ENCODE data around the gene PLCL2. TPM values are rescaled to one million over a fixed set of nuclear protein-coding genes. Genes with fewer than 3 reads are reported as not detected.
"Not testable (repeated sequence)": the region's sequence is repeated elsewhere in the genome, so short reads cannot be mapped to it uniquely, and the experiment has no call there.

The PLCL2 gene
- total RNA-seq, 1 experiment from 2014 or later = 0.51 TPM

DNA sequence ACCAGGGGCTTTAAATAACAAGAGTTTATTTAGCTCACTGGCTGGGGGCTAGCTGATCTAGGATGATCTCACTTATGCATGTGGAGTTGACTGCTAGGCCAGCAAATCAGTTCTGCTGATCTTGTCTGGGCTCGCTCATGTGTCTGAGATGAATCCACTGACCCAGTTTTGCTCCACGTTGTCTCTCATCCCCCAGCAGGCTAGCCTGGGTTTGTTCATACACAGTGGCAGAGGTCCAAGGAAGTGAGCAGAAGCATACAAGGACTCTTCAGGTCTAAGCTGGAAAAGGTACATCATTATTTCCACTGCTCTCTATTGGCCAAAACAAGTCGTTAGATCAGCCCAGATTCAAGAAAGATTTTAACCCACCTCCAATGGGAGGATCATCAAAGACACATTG, 238.0 kb downstream of the PLCL2 start:
- ChIA-PET POLR2A (no interaction called here), CTCF (interaction anchor here (0.8 kb wide), 1 partner anchor 21 kb away, joined by 3 read pairs; no protein-coding TSS in a partner anchor)
- TF ChIP-seq, protein P1, sequence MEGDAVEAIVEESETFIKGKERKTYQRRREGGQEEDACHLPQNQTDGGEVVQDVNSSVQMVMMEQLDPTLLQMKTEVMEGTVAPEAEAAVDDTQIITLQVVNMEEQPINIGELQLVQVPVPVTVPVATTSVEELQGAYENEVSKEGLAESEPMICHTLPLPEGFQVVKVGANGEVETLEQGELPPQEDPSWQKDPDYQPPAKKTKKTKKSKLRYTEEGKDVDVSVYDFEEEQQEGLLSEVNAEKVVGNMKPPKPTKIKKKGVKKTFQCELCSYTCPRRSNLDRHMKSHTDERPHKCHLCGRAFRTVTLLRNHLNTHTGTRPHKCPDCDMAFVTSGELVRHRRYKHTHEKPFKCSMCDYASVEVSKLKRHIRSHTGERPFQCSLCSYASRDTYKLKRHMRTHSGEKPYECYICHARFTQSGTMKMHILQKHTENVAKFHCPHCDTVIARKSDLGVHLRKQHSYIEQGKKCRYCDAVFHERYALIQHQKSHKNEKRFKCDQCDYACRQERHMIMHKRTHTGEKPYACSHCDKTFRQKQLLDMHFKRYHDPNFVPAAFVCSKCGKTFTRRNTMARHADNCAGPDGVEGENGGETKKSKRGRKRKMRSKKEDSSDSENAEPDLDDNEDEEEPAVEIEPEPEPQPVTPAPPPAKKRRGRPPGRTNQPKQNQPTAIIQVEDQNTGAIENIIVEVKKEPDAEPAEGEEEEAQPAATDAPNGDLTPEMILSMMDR (IDR thresholded peaks at IDR 0.05; ENCODE audit: unreplicated experiment) = no peak
- BruUV-seq (replicated peaks) = no TSS peak
- H3K4me3 Mint-ChIP-seq (ENCODE audit: unreplicated experiment) = no peak overlapping the region
- DNase-seq (ENCODE audit: unreplicated experiment) = no peak
- H3K36me3 Mint-ChIP-seq (ENCODE audit: insufficient read depth, unreplicated experiment) = no peaks in the 10 kb centered on the region
- H3K27me3 Mint-ChIP-seq (ENCODE audit: insufficient read depth, unreplicated experiment) = no peaks in the 10 kb centered on the region
- no peaks in the 10 kb centered on the region for H3K4me1 Mint-ChIP-seq (ENCODE audit: insufficient read depth, unreplicated experiment)
- H3K27ac Mint-ChIP-seq (ENCODE audit: low read depth, unreplicated experiment) = no peak overlapping the region
- peaks cover 3% of the 10 kb centered on the region for H3K9me3 Mint-ChIP-seq (ENCODE audit: unreplicated experiment)
- intact Hi-C loops (cut with micrococcal nuclease) = no loop called here

DNA sequence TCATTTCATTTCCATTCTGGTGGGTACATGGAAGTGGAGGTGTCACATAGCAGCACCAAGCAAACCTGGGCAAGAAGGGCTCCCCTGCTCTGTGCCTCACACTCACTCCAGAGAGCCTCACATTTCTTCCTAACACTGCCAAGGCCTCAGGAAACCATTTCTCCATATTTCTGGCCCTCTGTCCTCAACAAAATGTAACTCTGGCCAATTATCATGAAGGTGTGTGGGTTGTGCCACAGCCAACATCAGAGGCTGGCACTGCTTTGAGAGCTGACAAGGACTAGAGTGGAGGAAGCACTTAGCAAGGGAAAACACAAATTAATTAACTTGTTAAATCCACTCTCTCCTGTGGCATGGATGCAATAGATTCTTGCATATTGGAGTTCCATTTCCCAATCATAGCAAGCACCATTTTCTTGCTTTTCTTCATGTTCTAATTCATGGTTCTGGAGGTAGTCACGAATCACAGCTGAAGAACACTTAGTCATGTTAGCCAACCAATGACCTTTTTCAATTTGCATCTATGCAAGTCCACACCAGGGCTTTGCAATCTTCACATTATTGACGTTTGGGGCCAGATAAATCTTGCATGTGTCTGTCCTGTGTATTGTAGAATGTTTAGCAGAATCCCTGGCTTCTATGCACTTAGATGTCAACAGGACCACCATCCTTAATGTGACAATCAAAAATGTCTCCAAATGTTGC, 241.1 kb downstream of the PLCL2 start:
- intact Hi-C loops (cut with micrococcal nuclease) = no loop called here
- no peaks in the 10 kb centered on the region for H3K27me3 Mint-ChIP-seq (ENCODE audit: insufficient read depth, unreplicated experiment)
- H3K36me3 Mint-ChIP-seq (ENCODE audit: insufficient read depth, unreplicated experiment) = no peaks in the 10 kb centered on the region
- ChIA-PET POLR2A (interaction anchor here (0.6 to 0.7 kb wide), 2 partner anchors 65 to 86 kb away, joined by 3 read pairs; no protein-coding TSS in a partner anchor), CTCF (interaction anchor here (0.7 kb wide), 2 partner anchors 141 to 855 kb away, joined by 3 to 4 read pairs; no protein-coding TSS in a partner anchor)
- BruUV-seq (replicated peaks) = no TSS peak
- H3K9me3 Mint-ChIP-seq (ENCODE audit: unreplicated experiment) = no peaks in the 10 kb centered on the region
- H3K4me3 Mint-ChIP-seq (ENCODE audit: unreplicated experiment) = no peak overlapping the region
- no peak overlapping the region for H3K27ac Mint-ChIP-seq (ENCODE audit: low read depth, unreplicated experiment)
- no peak for DNase-seq (ENCODE audit: unreplicated experiment)
- no peaks in the 10 kb centered on the region for H3K4me1 Mint-ChIP-seq (ENCODE audit: insufficient read depth, unreplicated experiment)
- TF ChIP-seq, protein P1 (IDR thresholded peaks at IDR 0.05; ENCODE audit: unreplicated experiment) = no peak

DNA sequence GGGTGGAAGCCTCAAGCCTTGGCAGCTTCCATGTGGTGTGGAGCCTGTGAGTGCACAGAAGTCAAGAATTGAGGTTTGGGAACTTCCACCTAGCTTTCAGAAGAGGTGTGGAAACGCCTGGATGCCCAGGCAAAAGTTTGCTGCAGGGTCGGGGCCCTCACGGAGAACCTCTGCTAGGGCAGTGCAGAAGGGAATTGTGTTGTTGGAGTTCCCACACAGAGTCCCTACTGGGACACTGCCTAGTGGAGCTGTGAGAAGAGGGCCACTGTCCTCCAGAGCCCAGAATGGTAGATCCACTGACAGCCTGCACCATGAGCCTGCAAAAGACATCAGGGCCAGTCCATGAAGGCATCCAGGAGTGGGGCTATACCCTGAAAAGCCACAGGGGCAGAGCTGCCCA, 243.9 kb downstream of the PLCL2 start:
- H3K4me1 Mint-ChIP-seq (ENCODE audit: insufficient read depth, unreplicated experiment); H3K27ac Mint-ChIP-seq (ENCODE audit: low read depth, unreplicated experiment); BruUV-seq (replicated peaks); H3K4me3 Mint-ChIP-seq (ENCODE audit: unreplicated experiment); H3K9me3 Mint-ChIP-seq (ENCODE audit: unreplicated experiment); DNase-seq (ENCODE audit: unreplicated experiment); H3K36me3 Mint-ChIP-seq (ENCODE audit: insufficient read depth, unreplicated experiment); H3K27me3 Mint-ChIP-seq (ENCODE audit: insufficient read depth, unreplicated experiment); POLR2A ChIA-PET; intact Hi-C loops (cut with micrococcal nuclease): not testable (repeated sequence)
- CTCF ChIA-PET = interaction anchor here (0.6 kb wide), 1 partner anchor 67 kb away, joined by 3 read pairs; no protein-coding TSS in a partner anchor

DNA sequence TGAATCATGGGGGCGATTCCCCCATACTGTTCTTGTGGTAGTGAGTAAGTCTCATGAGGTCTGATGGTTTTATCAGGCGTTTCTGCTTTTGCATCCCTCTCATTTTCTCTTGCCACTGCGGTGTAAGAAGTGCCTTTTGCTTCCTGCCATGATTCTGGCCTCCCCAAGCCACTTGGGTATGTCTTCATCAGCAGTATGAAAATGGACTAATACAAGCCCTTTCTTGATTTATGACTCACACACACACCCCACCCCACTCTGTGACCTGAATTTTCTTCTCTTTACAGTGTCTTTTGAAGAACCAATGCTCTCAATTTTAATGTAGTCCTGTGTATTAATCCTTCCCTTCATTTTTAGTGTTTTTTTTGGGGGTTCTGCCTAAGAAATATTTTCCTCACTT, 244.8 kb downstream of the PLCL2 start:
- Mint-ChIP-seq H3K4me3 (ENCODE audit: unreplicated experiment) (no peak overlapping the region), H3K27me3 (ENCODE audit: insufficient read depth, unreplicated experiment) (no peaks in the 10 kb centered on the region), H3K4me1 (ENCODE audit: insufficient read depth, unreplicated experiment) (no peaks in the 10 kb centered on the region), H3K36me3 (ENCODE audit: insufficient read depth, unreplicated experiment) (no peaks in the 10 kb centered on the region), H3K9me3 (ENCODE audit: unreplicated experiment) (no peaks in the 10 kb centered on the region), H3K27ac (ENCODE audit: low read depth, unreplicated experiment) (no peak overlapping the region)
- ChIA-PET CTCF (no interaction called here), POLR2A (no interaction called here)
- TF ChIP-seq, protein P1 (IDR thresholded peaks at IDR 0.05; ENCODE audit: unreplicated experiment) = no peak
- intact Hi-C loops (cut with micrococcal nuclease) = no loop called here
- BruUV-seq (replicated peaks) = no TSS peak
- DNase-seq (ENCODE audit: unreplicated experiment) = no peak

Data from MCF 10A (cell line).